MM.1S (cell line): ENCODE measurements around the gene STON2.

Experiments used
- DNase-seq: peaks from one replicate; pipeline ENCODE4 v3.0.0-alpha.2; 2015
- H2AFZ ChIP-seq: fragments of 300-600 bp; sonication (generic); 2 replicates; pipeline ENCODE4 v1.6.0; 2016; ENCODE audit warnings: antibody characterized with exemption, low read length
- H3F3A ChIP-seq: fragments of 300-600 bp; sonication (generic); 2 replicates; pipeline ENCODE4 v1.6.1; 2016; ENCODE audit warnings: mild to moderate bottlenecking, antibody characterized with exemption, low read length, moderate library complexity, mixed read lengths; ENCODE audit not compliant: insufficient read depth
- H3K27ac ChIP-seq: fragments of 300-600 bp; sonication (generic); 2 replicates; pipeline ENCODE4 v1.5.1; 2016; ENCODE audit warnings: mild to moderate bottlenecking, low read length
- H3K27me3 ChIP-seq: fragments of 300-600 bp; sonication (generic); replicated peaks from 2 replicates; pipeline ENCODE4 v1.6.0; 2016; ENCODE audit warnings: low read length; ENCODE audit not compliant: insufficient read depth
- H3K36me3 ChIP-seq: fragments of 300-600 bp; sonication (generic); replicated peaks from 2 replicates; pipeline ENCODE4 v1.6.1; 2016; ENCODE audit warnings: mild to moderate bottlenecking, low read length, mixed read lengths; ENCODE audit not compliant: insufficient read depth
- H3K4me1 ChIP-seq: fragments of 300-600 bp; sonication (generic); 2 replicates; pipeline ENCODE4 v1.6.1; 2016; ENCODE audit warnings: low read length, mixed read lengths
- H3K4me2 ChIP-seq: fragments of 300-600 bp; sonication (generic); 2 replicates; pipeline ENCODE4 v1.6.0; 2016; ENCODE audit warnings: low read depth, low read length
- H3K4me3 ChIP-seq: fragments of 300-600 bp; sonication (generic); 2 replicates; pipeline ENCODE4 v1.5.1; 2016; ENCODE audit warnings: low read length, mixed read lengths
- H3K79me2 ChIP-seq: fragments of 300-600 bp; sonication (generic); 2 replicates; pipeline ENCODE4 v1.6.1; 2016; ENCODE audit warnings: mixed run types, low read length, mixed read lengths
- H3K9ac ChIP-seq: fragments of 300-600 bp; sonication (generic); 2 replicates; pipeline ENCODE4 v1.6.1; 2016; ENCODE audit warnings: low read length, mixed read lengths
- H3K9me2 ChIP-seq: fragments of 300-600 bp; sonication (generic); replicated peaks from 2 replicates; pipeline ENCODE4 v1.6.1; 2016; ENCODE audit warnings: mild to moderate bottlenecking, low read length, mixed read lengths; ENCODE audit not compliant: insufficient read depth
- H3K9me3 ChIP-seq: fragments of 300-600 bp; sonication (generic); replicated peaks from 2 replicates; pipeline ENCODE4 v1.6.1; 2016; ENCODE audit warnings: mild to moderate bottlenecking, low read length, mixed read lengths; ENCODE audit not compliant: insufficient read depth
- H4K20me1 ChIP-seq: fragments of 300-600 bp; sonication (generic); 2 replicates; pipeline ENCODE4 v1.6.1; 2016; ENCODE audit warnings: mild to moderate bottlenecking, low read length, moderate library complexity, mixed read lengths; ENCODE audit not compliant: insufficient read depth
- EZH2 ChIP-seq: fragments of 300-600 bp; sonication (generic); optimal IDR thresholded peaks from 2 replicates; pipeline ENCODE3; 2017; ENCODE audit warnings: low read depth, mild to moderate bottlenecking, antibody characterized with exemption, low read length, mixed read lengths
- EZH2phosphoT487 ChIP-seq: fragments of 300-600 bp; sonication (generic); IDR thresholded peaks from 2 replicates; pipeline ENCODE4 v1.6.1; 2018; ENCODE audit warnings: antibody characterized with exemption, low read length
- TF ChIP-seq, protein P1 (sequence below): fragments of 300-600 bp; sonication (generic); IDR thresholded peaks from 2 replicates; pipeline ENCODE4 v1.5.1; 2016; ENCODE audit warnings: antibody characterized with exemption, low read length, mixed read lengths

Gene STON2

DNA sequence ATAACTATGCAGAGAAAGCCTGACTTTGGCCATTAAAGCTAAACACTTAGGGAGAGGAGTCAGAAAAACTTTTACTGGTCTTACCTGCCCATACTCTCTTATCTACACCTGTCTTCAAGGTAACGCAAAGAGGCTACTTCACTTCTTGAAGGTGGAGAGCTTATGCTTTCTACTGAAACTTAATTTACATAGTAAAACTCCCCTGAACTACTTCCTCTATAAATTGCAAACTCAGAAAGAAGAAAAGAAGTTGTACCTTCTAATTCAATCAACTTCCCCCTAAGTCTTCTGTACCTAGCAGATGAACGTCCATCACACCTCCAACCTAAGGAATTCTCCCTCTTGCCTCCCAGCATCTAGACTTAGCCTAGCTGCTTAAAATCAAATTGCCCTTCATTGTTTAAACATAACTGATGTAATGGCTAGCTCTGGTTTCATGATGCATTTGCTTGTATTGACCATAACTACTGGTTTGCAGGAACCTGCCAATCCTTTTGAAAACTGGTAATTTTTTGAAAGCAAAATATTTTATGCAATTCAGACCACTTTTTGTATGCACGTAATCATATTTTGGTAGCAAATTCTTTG, 87.7 kb downstream of the STON2 start:
- Histone ChIP-seq H3K4me1 (peaks cover 12% of the 10 kb centered on the region), H3K4me3 (no peak overlapping the region), H3F3A (no peaks in the 10 kb centered on the region), H3K79me2 (no peaks in the 10 kb centered on the region), H3K36me3 (no peaks in the 10 kb centered on the region), H3K9me3 (no peaks in the 10 kb centered on the region), H2AFZ (no peak overlapping the region), H3K27ac (no peak overlapping the region), H4K20me1 (no peaks in the 10 kb centered on the region), H3K9me2 (no peaks in the 10 kb centered on the region), H3K9ac (no peak overlapping the region), H3K4me2 (no peak overlapping the region), H3K27me3 (no peaks in the 10 kb centered on the region)
- no peak for DNase-seq
- no peak for TF ChIP-seq EZH2phosphoT487
- TF ChIP-seq EZH2: no peak
- TF ChIP-seq, protein P1, sequence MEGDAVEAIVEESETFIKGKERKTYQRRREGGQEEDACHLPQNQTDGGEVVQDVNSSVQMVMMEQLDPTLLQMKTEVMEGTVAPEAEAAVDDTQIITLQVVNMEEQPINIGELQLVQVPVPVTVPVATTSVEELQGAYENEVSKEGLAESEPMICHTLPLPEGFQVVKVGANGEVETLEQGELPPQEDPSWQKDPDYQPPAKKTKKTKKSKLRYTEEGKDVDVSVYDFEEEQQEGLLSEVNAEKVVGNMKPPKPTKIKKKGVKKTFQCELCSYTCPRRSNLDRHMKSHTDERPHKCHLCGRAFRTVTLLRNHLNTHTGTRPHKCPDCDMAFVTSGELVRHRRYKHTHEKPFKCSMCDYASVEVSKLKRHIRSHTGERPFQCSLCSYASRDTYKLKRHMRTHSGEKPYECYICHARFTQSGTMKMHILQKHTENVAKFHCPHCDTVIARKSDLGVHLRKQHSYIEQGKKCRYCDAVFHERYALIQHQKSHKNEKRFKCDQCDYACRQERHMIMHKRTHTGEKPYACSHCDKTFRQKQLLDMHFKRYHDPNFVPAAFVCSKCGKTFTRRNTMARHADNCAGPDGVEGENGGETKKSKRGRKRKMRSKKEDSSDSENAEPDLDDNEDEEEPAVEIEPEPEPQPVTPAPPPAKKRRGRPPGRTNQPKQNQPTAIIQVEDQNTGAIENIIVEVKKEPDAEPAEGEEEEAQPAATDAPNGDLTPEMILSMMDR: no peak

DNA sequence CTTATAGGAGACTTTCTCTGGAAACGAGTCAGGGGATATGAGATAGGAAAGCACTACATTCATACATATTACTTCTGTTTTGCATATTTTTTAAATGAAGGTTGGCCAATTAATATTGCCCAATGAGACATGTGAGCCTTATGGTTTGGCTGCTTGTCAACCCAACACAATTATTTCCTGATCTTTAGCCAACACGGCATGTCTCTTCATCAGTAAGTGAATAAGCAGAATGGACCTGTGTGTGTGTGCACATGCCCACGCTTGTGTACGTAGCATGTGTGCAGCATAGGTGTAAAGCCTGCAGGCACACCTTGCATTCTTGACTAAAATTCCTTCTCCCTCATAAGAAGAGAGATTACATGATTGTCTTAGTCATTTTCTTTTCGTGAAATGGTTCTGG, 88.3 kb downstream of the STON2 start:
- Histone ChIP-seq H3K9ac (no peak overlapping the region), H3K4me2 (no peak overlapping the region), H3K79me2 (no peaks in the 10 kb centered on the region), H3K4me3 (no peak overlapping the region), H3K36me3 (no peaks in the 10 kb centered on the region), H3K9me2 (no peaks in the 10 kb centered on the region), H3F3A (no peaks in the 10 kb centered on the region), H4K20me1 (no peaks in the 10 kb centered on the region), H3K9me3 (no peaks in the 10 kb centered on the region), H2AFZ (no peak overlapping the region), H3K27me3 (no peaks in the 10 kb centered on the region), H3K27ac (no peak overlapping the region), H3K4me1 (peaks cover 13% of the 10 kb centered on the region)
- no peak for DNase-seq
- TF ChIP-seq EZH2phosphoT487 (no peak), EZH2 (no peak)
- TF ChIP-seq, protein P1: no peak

DNA sequence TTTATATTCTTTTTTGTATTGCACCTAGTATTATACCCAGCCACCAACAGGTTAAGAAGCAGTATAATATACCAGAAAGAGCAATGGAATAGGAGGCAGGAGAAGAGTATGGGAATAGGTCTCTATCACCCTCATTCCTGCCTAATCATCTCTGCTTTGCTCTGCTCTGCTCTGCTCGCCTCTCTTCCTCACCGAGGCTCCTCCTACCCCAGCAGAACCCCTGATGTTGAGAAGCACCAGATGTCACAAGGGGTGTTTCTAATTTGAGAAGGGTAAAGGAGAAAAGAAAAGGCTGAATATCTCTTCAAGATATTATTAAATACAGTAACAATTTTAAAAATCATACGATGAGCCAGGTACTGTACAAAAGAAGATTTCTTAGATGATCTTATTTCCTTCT, 89.0 kb downstream of the STON2 start:
- Histone ChIP-seq H3K79me2 (no peaks in the 10 kb centered on the region), H3K9me3 (no peaks in the 10 kb centered on the region), H3F3A (no peaks in the 10 kb centered on the region), H2AFZ (no peak overlapping the region), H3K9me2 (no peaks in the 10 kb centered on the region), H3K9ac (no peak overlapping the region), H3K4me3 (no peak overlapping the region), H3K4me1 (peaks cover 18% of the 10 kb centered on the region), H3K36me3 (no peaks in the 10 kb centered on the region), H3K27ac (no peak overlapping the region), H4K20me1 (no peaks in the 10 kb centered on the region), H3K27me3 (no peaks in the 10 kb centered on the region), H3K4me2 (no peak overlapping the region)
- TF ChIP-seq EZH2phosphoT487 (no peak), EZH2 (no peak)
- TF ChIP-seq, protein P1: no peak
- no peak for DNase-seq
